Muscle of back (tissue), 11 donors: ENCODE data around the gene GGACT. TPM values are rescaled to one million over a fixed set of nuclear protein-coding genes. Genes with fewer than 3 reads are reported as not detected.
"Not testable (repeated sequence)": the region's sequence is repeated elsewhere in the genome, so short reads cannot be mapped to it uniquely, and the experiment has no call there.

Experiments used
- DNase-seq, 3 donors: peaks; one replicate each; pipeline versions ENCODE4 v3.0.0 to v3.0.0-alpha.2; 2013
- polyA plus RNA-seq, 10 donors: library from polyadenylated mRNA; unstranded; fragments of 120-200 nt; gene quantifications; one replicate each; pipeline ENCODE4 v1.2.1, GENCODE V29; 2013; ENCODE audit not compliant: insufficient read length in 10 of 10

The GGACT gene
- polyA plus RNA-seq, 10 donors: 1.9 to 3.6 (median 2.5) TPM

DNA sequence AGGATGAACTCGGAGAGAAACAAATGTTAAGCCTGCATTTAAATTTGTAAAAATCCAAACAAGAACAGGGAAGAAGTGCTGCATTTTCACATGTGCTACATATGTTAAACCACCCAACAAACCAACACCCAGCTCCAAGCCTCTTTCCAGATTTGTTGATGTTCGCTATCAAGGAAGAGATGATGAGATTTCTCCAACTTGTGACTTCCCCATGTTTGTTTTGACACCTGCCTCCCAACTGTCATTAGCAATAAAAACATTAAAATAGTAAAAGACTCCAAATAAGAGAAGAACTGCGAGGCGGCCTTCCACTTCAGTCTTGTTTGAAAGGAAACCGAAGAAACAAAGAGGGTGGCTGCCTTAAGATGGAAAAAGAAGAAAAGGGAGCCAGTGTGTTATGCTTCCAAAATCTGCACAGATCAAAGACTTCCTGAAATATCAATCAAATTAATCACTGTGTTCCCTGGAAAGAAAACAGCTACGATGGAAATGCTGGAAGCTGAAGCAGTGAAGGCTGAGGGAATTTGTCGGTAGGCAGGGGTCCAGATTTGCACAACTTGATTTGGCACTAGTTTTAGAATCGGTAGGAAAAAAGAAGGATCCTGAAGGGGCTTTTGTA is 14.0 kb upstream of the GGACT start:
- peak in 2 of 3 donors; percentile 34 to 56 for DNase-seq

DNA sequence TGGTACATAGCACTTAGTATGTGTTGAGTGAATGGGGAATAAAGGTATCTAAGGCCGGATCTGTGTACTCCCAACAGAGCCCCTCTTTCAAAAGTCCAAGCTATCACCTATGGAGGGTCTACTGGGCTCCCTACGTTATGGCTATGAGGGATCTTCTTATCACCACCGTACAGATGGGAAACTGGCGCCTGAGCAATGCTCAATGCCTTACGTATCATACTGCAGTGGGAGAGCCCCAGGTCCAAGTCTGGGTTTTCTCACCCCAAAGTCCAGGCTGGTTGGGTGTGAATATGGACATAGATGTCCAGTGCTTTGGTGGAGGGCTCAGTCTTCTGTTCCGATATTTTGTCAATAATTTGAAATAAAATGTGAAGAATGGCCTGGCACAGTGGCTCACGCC is 13.1 kb upstream of the GGACT start:
- no peak for DNase-seq

GRCh38 chr13:100600915-100601314 is 12.3 kb upstream of the GGACT start:
- DNase-seq: no peak

GRCh38 chr13:100600461-100600860 is 11.9 kb upstream of the GGACT start:
- DNase-seq: no peak

- DNase-seq: no peak
Measured at GRCh38 chr13:100597253-100597652, 8.7 kb upstream of the GGACT start.

DNA sequence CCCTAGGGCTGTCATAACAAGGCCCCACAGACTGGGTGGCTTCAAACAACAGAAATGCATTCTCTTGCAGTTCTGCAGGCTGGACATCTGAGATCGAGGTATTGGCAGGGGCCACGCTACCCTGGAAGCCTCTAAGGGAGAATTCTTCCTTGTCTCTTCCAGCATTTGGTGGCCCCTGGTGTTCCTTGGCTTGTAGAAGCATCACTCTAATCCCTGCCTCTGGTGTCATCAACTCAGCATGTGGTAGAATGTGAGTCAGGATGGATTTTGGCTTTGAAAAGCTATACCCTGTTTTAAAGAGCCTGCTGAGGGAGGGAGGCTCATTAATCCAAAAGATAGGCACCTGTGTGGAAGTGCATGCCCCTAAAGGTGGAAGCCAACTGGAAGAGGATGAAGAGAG is 7.9 kb upstream of the GGACT start:
- DNase-seq: no peak

- DNase-seq: no peak
Measured at GRCh38 chr13:100594731-100595130, 6.1 kb upstream of the GGACT start.

GRCh38 chr13:100594255-100594654 is 5.7 kb upstream of the GGACT start:
- no peak for DNase-seq

DNA sequence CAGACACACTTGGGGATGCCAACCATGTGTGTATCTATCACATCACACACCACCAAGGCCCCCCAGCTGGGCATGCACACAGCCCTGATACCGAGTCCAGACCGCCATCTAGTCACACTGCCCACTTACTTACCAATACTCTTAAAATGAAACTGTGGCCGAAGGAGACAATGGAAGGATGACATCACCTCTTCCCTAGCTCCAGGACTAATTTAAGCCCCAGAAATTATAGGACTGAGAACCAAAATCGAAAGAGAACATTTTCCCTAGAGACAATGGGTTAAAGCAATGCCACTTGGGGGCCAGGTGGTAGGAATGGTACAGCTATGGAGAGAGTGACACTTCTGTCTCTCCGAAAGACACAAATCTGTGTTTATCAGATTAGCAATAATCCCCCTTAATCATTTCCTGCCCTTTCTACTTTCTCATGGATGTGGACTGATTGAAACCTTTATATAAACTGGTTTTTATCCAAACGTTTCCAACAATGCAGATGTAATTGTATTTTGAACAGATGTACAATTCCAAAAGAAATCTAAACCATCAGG is 663 bp upstream of the GGACT start:
- DNase-seq: peak in 1 of 3 donors; percentile 24

DNA sequence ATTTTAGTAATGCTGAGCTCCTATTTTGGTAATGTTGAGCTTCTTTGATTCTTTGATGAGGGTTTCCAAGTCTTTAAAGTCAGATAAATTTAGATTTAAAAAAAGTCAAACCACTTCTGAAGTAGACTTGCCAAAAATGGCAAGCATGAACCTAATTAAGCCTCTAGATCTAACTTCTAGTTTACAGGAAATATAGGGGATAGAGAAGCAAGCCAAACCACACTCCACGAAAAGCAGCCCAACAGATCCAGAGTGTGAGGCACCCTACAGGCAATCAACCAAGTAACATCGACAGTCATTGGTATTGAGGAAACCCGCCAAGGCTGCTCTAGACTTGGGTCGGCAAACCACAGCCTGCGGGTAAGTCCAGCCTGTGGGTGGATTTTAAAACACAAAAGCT is 3.7 kb downstream of the GGACT start:
- no peak for DNase-seq

DNA sequence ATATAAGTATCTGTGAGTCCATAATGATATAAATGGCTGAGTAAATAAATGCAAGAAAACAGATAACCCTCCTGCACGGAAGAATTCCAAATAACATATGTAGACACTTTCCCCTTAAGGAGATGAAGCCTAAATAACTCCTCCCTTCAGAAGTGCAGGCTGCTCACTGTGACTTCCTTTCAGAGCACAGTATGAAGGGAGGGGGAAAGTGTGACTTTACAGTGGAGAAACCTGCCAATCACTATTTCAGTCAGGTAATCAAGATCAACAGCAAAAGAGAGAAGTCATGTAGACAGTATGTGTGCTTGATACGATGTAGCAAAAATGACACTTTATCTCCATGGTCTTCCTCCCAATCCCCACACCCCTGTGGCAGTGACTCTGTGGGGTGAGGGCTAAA is 7.1 kb downstream of the GGACT start:
- DNase-seq: no peak

GRCh38 chr13:100581030-100581429 is 7.6 kb downstream of the GGACT start:
- no peak for DNase-seq

- no peak for DNase-seq
Measured at GRCh38 chr13:100580045-100580444, 8.5 kb downstream of the GGACT start.

DNA sequence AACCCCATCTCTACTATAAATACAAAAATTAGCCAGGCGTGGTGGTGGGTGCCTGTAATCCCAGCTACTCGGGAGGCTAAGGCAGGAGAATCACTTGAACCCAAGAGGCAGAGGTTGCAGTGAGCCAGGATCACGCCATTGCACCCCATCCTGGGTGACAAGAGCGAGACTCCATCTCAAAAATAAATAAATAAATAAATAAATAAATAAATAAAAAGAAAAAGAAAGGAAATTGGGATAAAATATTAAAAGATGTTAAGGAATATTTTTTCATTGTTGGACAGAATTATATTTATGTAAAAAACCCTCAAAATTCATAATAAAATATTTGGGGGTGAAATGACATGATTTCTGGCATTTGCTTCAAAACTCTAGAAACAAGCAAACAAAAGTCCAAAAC is 11.3 kb downstream of the GGACT start:
- DNase-seq: not testable (repeated sequence)

GRCh38 chr13:100573121-100573520 is 15.5 kb downstream of the GGACT start:
- peak; percentile 42 to 45 (median 43) for DNase-seq

- no peak for DNase-seq
Measured at GRCh38 chr13:100566543-100566942, 22.0 kb downstream of the GGACT start.

DNA sequence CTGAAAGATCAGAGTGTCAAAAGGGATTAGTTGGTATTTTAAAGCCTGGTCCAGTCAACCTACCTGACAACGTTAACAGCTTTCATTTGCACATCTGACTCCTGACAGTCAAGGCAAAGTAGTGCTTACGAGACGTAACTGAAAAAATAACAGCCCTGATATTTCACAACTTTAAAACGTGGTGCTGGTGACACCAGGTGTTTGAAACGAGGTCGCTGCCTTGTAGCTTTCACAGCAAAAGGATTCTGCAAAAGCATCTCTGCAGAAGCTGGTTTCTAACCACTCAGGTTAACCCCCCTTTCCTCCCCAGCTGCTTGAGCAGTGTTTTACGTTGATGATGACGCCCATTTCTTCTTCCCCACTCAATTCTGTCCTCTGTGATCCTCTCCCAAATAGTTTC is 23.3 kb downstream of the GGACT start:
- no peak for DNase-seq

DNA sequence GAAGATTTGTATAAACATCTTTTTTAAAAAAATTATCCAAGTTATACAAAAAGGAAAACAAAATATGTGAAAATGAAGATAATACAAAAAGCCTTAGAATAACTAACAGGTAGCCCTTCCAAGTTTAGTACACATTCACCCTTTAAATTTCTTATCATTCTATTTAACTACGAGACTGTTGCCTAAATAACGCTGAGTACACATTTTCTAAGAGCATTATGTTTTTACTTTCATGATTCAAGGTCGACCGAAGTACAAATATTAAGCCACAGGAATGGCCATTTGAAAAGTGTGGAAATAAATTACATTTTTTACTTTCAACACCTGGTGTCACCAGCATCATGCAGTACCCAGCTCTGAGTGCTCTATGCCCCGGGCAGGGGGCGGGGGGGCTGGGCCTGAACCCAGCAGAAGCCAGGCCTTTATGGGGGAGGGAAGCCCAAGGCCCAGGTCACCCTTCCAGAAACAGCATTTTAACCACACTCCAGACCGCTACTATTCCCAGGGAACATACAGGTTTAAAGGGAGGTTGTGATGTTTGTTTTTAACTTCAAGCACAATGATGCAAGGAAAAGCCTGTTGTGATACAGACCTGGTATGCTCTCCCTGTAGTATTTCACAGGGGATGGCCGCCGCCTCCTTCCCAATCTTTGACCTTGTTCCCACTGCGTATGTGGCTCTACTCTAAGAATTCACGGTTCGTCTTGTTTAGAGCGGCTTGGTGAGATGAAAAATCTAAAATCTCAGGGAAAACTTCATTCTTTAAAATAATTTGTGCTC is 24.0 kb downstream of the GGACT start:
- DNase-seq: no peak

DNA sequence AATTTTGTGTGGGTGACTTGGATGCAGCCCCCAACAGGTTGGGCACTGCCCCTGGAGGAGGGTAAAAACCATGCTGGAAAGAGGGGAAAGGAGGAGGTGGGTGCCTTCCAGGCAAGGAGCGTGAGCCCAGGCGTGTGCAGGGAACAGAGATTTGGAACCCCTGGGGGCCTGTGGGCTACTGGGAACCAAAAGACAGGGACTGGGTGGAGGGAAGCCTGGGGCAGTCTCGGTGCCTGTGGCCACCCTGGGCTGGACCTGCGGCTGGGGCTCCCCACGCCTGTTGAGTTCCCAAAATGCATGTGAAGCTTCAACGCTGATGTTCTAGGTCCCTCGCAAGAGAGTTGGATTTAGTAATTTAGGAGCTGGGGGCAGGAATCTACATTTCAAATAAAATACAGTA is 24.8 kb downstream of the GGACT start:
- DNase-seq: no peak

DNA sequence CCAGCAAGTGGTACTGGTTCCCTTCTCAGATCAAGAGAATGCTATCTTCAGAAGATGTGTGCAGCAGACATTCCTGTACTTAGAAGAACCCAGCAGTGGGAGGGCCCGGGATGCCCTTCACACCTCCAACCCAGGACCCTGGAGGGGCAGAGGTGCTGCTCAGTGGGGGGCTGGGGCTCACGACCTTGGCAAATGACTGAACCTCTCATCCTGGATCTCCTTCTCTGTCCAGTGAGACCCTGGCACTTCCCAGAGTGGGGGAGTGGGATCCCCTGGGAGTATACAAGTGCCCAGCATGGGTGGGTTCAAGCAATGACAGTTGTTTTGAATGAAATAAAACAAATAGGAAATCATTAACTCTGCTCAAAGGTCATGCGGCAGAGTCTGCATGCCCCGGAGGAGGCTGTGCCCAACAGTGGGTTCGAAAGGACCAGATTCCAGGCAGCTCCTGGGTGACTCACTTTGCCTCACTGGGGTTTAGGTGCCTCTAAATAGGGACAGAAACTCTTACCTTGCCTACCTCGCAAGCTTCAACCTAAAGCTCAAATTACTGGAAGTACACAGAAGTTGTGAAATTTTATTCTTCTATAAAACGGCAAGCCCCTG is 26.9 kb downstream of the GGACT start:
- DNase-seq: no peak

GRCh38 chr13:100561158-100561499 is 27.5 kb downstream of the GGACT start:
- DNase-seq: no peak

DNA sequence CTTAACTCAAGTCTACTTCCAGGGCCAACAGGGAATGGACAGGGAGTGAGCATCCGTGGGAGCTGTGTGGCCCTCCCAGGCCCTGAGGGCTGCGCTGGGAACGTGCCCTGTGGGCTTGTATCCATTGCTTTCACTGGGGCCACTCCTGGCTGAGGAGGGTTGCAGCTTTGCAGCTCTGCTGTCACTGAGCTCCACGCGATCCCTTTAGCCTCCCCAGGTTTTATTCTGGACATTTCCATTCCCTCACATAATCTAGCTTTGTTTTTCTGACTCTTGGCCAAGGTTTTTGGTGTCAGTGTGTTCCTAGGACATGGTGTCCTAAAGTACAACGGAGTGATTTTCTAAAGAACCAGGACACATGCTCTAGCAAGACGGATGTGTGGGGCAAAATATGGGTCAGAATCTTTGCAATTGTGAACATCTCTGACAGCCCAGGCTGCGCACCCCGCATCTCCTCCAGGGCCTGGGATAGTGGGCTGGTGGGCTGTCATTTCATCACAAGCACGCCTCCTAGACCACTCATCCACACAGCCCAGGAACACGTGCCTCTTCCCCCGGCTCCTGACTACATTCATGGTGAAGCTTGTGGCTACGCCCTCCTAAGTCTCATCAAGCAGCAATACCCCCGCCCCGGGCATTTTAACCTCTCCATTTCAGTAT is 28.0 kb downstream of the GGACT start:
- DNase-seq: no peak

- DNase-seq: no peak
Measured at GRCh38 chr13:100559886-100560285, 28.7 kb downstream of the GGACT start.
